HG02885 (cell line): ENCODE results near the gene ZSWIM5.
"Not testable (repeated sequence)": the region's sequence is repeated elsewhere in the genome, so short reads cannot be mapped to it uniquely, and the experiment has no call there.

ENCODE experiments used
- ATAC-seq: cut with Tn5 transposase; IDR thresholded peaks from one replicate; pipeline ENCODE4 v1.9.1; 2021; ENCODE audit warnings: mild to moderate bottlenecking; ENCODE audit not compliant: unreplicated experiment, poor library complexity

Gene ZSWIM5

DNA sequence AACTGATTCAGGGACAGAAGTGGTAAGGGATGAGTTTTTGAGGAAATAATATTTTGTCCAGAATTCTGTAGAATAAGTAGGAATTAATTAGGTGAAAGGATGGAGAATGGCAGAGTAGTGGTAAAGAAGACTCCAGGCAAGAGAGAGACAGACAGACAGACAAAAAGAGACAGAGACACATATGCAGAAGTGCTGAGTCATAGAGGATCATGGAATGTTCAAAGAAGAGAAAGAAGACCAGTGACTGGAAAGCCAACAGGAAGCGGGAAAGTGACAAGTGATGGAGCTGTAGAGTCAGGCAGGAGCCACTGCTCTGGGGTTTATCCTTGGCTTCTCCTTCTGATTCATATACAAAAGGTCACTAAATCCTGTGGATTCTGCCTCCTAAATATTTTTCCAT is 108.5 kb downstream of the ZSWIM5 start:
- no peak for ATAC-seq

DNA sequence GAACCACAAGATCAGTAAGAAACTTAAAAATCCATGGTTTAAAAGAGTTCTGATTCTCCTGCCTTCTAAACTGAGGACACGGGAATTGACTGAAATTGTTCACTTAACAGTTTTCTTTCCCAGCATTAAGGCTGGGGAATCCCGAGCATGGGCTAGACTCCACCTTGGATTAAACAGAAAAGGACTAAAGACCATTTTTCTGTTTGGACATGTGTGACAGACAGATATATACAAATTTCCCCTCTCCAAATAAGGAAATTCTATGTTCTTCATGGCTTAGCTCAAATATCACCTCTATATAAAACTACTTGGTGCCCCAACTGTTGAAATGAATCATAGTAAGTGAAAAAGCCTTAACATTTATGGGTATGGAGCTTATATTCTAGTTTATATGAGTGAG is 109.3 kb downstream of the ZSWIM5 start:
- no peak for ATAC-seq

DNA sequence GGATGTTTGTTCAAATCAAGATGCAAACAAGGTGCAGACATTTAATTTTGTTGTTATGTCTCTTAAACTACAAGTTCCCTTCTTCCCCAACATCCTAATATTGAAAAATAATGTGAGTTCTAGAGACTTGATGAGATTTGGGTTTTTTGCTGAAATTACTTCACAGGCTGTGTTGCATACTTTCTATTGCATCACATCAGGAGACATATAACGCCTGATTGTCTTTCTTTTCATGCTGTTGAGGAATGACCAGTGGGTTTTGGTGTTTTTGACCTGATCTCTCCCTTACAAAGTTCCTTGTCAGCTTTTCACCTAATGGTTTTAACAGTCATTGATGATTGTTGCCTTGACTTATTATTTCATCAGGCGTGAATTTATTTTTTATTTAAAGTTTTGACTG is 111.0 kb downstream of the ZSWIM5 start:
- no peak for ATAC-seq

DNA sequence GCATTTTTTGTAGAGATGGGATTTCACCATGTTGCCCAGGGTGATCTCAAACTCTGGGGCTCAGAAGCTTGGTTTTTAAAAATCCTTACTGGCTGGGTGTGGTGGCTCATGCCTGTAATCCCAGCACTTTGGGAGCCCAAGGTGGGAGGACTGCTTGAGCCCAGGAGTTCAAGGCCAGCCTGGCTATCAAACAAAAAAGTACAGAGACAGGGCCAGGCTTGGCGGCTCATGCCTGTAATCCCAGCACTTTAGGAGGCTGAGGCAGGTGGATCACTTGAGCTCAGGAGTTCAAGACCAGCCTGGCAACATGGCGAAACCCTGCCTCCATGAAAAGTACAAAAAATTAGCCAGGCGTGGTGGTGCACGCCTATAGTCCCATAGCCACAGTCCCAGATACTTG is 112.0 kb downstream of the ZSWIM5 start:
- ATAC-seq, result not testable (repeated sequence)

DNA sequence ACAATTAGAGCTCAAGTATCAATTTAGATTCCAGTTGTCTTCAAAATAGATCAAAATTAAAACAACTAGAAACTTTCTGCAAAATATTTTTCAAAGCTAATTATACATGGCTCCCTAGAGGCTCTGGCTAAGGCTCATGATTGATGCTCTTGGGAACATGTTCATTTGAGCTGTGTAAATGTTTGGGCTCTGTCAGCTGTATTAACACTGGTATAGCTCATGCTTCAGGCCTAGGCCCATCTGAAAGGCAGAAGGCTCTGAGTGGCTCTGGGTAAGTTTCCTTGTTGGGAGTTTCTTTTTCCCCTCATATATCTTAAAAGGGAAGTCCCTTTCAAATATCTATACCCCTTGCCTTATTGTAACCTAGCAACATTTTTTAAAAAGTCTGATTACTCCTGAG is 113.1 kb downstream of the ZSWIM5 start:
- ATAC-seq, result no peak

DNA sequence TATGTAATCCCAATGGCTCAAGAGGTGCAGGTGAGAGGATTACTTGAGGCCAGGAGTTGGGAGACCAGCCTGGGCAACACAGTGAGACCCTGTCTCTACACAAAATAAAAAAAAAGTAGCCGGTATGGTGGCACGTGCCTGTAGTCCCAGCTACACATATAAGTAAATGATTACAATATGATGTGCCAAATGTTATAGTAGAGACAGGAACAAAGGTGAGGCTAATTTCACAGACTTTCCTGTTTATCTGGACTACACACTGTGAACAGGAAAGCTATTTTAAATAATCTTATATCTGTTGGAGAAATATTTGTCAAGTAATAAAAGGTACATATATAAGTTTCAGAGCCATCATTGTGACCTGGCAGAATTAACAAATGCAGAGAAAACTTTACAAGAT is 116.7 kb downstream of the ZSWIM5 start:
- no peak for ATAC-seq

DNA sequence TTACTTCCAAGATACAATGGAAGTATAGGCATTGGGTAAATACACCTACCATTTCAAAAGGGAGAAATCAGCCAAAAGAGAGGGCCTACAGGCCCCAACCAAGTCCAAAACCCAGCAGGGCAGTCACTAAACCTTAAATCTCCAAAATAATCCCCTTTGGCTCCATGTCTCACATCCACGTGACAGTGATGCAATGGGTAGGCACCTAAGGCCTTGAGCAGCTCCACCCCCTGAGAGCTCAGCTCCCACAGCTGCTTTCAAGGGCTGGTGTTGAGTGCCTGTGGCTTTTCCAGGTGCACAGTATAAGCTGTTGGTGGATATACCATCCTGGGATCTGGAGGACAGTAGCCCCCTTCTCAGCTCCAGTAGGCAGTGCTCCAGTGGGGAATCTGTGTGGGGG is 121.8 kb downstream of the ZSWIM5 start:
- ATAC-seq, result no peak

DNA sequence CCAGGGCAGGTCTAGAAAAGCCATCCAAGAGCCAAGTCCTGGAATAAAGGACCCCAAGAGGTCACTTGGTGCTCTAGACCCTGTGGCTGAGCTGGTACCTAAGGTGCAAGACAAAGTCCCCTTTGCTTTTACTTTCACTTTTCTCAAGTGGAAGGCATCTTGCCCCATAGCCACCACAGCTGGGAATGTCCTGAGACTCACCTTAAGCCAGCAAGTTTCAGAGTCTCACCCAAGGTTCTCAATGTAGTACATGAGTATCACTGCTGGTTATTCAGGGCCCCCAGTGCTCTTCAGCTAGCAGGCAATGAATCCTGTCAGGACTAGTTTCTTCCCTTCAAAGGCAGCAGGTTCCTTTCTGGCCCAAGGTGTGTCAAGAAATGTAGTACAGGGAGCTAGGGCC is 126.9 kb downstream of the ZSWIM5 start:
- ATAC-seq, result no peak

DNA sequence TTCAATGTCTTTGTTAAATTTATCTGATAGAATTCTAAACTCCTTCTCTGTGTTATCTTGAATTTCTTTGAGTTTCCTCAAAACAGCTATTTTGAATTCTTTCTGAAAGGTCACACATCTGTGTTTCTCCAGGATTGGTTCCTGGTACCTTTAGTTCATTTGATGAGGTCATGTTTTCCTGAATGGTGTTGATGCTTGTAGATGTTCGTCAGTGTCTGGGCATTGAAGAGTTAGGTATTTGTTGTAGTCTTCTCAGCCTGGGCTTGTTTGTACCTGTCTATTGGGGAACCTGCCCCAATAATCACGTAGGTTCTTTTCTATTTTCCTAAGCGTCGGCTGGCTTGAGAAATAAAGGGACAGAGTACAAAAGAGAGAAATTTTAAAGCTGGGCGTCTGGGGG is 129.4 kb downstream of the ZSWIM5 start:
- not testable (repeated sequence) for ATAC-seq

DNA sequence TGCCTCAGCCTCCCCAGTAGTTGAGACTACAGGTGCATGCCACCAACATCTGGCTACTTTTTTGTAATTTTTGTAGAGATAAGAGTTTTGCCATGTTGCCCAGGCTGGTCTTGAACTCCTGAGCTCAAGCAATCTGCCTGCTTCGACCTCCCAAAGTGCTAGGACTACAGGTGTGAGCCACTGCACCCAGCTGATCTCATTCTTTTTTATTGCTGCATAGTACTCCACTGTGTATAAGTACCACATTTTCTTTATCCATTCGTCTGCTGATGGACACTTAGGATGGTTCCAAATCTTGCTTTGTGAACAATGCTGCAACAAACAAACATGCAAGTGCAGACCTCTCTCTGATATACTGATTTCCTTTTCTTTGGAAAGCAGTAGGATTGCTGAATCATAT is 134.8 kb downstream of the ZSWIM5 start:
- ATAC-seq, result no peak

DNA sequence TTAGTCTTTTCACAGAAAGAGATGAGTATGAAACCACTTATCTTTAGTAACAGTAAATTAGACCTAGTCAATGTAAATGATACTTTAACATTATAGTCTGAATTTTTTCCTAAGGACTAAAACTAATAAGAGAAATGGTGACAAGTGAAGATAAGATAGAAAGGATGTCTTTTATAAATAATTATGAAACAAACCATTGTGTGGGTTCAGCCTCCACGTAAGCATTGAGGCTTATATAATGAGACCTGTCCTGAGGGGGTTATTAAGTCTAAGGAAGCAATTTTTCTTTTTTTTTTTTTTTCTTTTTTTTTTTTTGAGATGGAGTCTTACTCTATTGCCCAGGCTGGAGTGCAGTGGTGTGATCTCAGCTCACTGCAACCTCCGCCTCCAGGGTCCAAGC is 138.6 kb downstream of the ZSWIM5 start:
- ATAC-seq, result no peak

DNA sequence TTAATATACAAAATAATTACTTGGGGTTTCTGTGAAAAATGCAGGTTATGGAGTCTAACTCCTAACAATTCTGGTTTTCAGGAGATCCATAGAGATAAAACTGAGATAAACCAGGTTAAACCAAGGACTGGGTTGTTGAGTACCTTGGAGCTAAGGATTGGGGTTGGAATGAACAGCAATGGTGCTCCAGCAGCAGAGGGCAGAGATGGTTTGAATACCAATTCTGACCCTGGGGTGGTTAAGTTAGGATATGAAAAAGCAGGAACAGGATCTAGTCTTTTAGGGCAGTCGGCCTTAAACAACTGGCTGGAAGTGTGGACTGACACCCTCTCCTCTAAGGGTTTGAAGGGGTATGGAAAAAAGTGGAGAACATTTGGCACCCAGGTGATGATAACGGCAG is 141.3 kb downstream of the ZSWIM5 start:
- ATAC-seq, result no peak

DNA sequence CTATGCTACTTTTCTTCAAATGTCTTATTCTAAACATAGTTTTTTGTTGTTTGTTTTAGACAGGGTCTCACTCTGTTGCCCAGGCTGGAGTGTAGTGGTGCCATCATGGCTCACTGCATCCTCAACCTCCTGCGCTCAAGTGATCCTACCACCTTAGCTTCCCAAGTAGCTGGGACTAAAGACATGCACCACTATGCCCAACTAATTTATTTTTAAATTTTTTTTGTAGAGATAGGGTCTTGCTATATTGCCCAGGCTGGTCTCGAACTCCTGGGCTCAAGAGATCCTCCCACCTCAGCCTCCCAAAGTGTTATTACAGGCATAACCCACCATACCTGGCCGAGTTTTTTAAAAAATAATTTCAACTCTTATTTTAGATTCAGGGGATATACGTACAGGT is 143.9 kb downstream of the ZSWIM5 start:
- ATAC-seq, result not testable (repeated sequence)

DNA sequence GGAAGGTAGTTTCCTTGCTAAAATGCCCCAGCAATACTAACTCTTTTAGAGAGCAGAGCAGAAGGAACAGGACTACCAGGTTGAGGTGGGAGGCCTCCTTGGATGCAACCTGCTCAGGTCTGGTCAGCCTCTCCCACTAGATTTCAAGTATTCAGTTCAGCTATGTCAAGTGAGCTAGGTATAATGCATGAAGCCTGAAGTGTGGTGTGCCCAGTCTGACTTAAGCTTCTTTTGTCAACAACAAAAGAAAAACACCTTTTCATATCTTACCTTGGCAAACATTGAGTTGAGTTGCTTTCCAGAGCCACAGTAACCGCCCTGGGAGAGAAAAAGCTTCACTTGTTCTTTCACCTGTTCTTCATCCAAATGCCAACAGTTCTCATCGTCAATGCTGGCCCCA is 146.6 kb downstream of the ZSWIM5 start:
- no peak for ATAC-seq

DNA sequence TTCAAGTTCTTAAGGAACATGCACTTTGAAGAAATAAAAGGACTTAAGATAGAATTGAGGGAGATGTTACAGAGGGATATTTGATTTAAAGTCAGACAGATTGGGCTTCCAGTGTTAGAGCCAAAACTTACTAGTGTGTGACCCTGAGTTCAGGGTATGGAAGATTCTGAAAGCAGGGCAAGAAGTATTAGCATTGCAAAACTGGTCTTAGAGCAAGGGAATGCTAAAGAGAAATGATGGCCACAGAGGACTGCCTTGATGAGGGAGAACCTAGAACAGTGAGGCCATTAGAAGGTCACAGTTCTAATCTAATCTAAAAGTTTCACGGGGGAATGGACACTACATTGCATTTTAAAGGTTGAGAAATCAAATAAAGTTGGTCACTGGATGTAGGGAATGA is 148.9 kb downstream of the ZSWIM5 start:
- ATAC-seq, result no peak

DNA sequence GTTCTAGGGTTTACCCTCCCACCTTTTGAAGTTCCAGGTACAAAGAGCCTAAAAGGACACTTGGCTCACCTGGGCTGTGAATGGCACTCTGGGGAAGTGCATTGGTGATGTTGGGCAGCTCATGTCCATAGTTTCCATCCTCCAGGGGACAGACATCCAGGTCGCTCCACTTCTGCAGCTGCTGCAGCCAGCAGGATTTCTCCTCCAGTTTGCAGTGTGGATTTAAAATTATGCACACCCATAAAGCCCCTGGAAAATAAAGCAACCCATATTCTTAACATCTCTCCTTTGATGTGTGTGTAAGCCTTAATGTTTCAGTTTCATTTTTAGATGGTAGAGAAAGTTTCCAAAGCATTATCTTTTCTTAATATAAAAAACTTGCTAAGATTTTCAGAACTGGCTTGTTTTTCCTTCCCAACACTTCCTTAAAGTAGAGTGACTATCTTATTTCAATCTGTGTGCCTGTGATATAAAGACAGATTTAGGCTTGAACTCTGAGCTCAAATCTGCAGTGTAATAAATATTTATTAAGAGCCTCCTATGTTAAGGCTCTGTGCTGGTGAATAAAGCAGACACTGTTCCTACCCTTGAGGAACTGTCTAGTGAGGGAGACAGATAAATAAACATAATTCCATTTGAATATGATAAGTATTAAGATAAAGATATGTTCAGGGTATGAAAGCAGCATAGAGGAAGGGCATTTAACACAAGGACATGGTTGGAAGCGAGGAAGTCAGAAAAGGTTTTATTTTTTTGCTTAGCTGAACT is 155.2 kb downstream of the ZSWIM5 start:
- no peak for ATAC-seq

DNA sequence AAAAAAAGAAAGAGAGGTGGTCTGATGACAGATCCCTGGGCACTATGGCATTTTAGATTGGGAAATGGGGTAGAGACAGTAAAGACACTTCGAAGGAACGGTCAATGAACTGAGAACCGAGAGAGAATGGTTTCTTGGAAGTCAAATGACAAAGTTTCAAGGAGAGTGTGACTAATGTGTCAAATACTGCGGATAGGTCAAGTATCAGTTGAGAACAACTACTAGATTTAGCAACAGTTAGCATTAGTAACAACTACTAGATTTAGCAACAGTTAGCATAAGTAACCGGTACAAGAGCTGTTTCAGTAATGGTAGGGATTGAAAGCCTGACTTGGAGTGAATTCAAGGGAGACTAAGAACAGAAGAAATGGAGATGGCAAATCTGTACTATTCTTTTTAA is 159.4 kb downstream of the ZSWIM5 start:
- ATAC-seq, result no peak

DNA sequence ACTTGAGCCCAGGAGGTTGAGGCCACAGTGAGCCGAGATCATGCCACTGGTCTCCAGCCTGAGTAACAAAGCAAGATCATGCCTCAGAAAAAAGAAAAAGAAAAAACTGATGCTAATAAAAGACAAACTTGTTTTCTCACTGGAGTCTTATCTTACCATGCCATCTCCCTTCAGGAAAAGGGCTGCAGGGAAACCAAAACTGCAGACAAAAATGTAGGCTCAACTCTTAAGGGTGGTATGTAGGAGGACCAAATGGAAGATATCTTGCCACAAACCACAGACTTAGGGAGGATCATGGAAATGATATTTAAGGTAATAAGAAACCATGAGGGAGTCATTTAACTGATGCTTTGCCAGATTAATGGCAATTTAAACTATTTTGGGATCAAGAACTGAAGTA is 161.5 kb downstream of the ZSWIM5 start:
- ATAC-seq, result no peak

DNA sequence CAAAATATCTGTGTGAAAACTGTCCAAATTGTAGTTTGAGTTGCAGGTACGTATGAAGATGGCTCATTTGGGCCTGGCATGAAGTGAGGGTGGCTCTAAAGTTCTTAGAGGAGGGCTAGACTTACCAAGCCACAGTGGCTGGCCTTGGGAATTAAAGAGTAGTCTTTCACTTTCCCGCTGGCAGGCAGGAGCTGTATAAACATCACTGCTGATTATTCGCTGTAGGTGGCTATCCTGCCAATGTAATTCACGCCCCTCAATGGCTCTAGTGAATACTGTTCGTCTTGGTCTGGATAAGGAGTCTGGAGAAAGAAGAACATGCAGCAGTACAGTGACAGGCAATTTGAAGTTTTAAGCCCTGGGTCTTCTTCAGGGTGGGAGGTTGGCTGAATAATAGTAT is 163.3 kb downstream of the ZSWIM5 start:
- no peak for ATAC-seq

DNA sequence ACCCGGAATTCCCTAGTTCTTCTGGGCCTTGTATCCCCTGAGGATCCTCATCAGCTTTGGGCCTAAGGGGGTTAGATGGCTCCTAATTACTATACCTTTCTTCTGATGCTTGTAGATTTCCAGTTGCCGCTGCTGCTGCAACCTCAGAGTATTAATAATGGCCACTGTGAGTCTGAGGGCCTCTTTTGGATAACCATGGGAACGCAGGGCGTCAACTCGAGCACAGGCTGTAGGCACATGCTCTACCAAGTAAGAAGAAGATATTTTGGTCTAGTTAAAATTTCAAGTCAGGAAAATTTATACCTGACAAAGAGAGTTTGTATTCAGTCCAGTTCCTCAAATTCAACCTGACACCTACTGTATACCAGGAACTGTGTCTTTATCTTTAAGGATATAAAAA is 166.1 kb downstream of the ZSWIM5 start:
- ATAC-seq, result no peak

DNA sequence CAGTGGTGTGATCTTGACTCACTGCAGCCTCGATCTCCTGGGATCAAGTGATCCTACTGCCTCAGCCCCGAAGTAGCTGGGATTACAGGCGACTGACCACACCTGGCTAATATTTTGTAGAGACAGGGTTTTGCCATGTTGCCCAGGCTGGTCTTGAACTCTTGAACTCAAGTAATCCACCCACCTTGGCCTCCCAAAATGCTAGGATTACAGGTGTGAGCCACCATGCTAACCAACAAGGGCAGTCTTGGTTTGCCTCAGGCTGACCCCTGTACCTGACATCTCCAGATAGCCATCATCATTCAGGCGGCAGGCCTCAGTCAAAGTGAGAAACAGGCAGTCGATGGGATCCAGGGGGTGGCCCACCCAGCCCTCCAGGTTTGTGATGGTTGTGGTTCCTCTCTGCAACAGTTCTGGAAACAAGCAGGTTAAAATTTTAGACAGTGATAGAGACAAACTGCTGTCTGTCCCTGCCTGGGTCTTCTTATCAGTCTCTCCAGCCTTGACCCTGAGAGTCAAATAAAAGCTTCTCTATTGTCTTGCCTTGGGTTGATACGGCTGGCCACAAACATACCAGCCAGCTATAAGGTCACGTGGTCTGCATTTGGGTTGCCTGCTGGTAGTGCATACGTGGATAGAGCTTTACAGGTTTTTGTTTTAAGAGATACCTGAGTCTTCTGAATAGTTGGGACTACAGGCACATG is 167.6 kb downstream of the ZSWIM5 start:
- ATAC-seq, result no peak

DNA sequence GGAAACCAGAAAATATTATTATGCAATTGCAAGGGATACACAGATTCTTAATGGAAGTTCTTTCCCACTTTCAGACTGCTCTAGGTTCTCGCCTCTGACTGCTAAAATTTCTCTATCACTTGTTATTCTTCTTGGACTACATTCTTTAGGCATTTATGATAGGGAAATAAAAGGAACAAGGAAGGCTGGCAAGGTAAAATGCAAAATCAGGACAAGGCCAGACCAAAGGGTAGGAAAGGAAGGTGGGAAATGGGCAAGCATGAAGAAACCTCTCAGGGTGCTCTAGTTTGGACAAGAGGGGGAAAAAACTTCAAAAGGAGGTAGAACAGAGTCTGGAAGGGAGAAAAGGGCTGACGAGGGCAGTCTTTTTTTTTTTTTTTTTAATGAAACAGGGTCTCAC is 168.2 kb downstream of the ZSWIM5 start:
- ATAC-seq, result no peak
